Transverse colon (tissue), 4 donors: ENCODE measurements around the gene PLA2G4D. TPM values are rescaled to one million over a fixed set of nuclear protein-coding genes. Genes with fewer than 3 reads are reported as not detected.

Experiments used
- DNase-seq: peaks from one replicate; pipeline ENCODE4 v3.0.0-alpha.2; 2019
- H3K27ac ChIP-seq, 4 donors: fragments of 200-600 bp; sonication (generic); 2 replicates each; pipeline ENCODE4 v1.5.1; 2016 to 2018; ENCODE audit warnings: inconsistent platforms in 4 of 4
- H3K27me3 ChIP-seq: fragments of 200-600 bp; sonication (generic); 2 replicates; pipeline ENCODE4 v1.5.1; 2017; ENCODE audit warnings: inconsistent platforms
- H3K36me3 ChIP-seq, 4 donors: fragments of 200-600 bp; sonication (generic); 2 replicates each; pipeline ENCODE4 v1.5.1; 2017 to 2019; ENCODE audit warnings: inconsistent platforms in 4 of 4
- H3K4me1 ChIP-seq, 4 donors: fragments of 200-600 bp; sonication (generic); 2 replicates each; pipeline ENCODE4 v1.5.1; 2017 to 2020; ENCODE audit warnings: inconsistent platforms in 4 of 4
- H3K4me3 ChIP-seq, 4 donors: fragments of 200-600 bp; sonication (generic); 1 replicate in 1 of 4; 2 replicates in 3 of 4; pipeline versions ENCODE4 v1.5.1 to v1.6.1; 2017 to 2019; ENCODE audit warnings: inconsistent platforms in 4 of 4
- H3K9me3 ChIP-seq, 2 donors: fragments of 200-600 bp; sonication (generic); 2 replicates each; pipeline ENCODE4 v1.5.1; 2017 to 2019; ENCODE audit warnings: inconsistent platforms in 2 of 2
- EP300 ChIP-seq: sonication (generic); formaldehyde crosslinking; IDR thresholded peaks from one replicate; pipeline ENCODE4 v1.6.1; 2017; ENCODE audit warnings: antibody characterized with exemption, low read depth
- POLR2A ChIP-seq: fragments of 450-650 bp; IDR thresholded peaks from one replicate; pipeline ENCODE4 v1.6.1; 2016; ENCODE audit warnings: antibody characterized with exemption, mild to moderate bottlenecking, moderate library complexity
- POLR2AphosphoS5 ChIP-seq, 3 donors: sonication (generic); formaldehyde crosslinking; IDR thresholded peaks; one replicate each; pipeline ENCODE4 v1.6.1; 2016; ENCODE audit warnings: antibody characterized with exemption in 3 of 3
- WGBS, 2 donors: methylation state at CpG; one replicate each; pipeline ENCODE4 v1.1.5; 2018; ENCODE audit warnings: low coverage in 1 of 2; 5-methylcytosine and 5-hydroxymethylcytosine counted together
- in situ Hi-C, 4 donors: fragments of 200-750 bp; cut with MboI; loops; one replicate each; pipeline versions ENCODE4 v1.15.0 to v1.15.1; 2017; ENCODE audit warnings: low sequenced_read_pairs in 3 of 4, low pct_ligation_motif_present in 1 of 4, low pct_unique_long_range_greater_than_20kb in 1 of 4
- intact Hi-C: fragments of 100-400 bp; cut with DNase I; formaldehyde crosslinking; loops from one replicate; pipeline ENCODE4 v1.15.1; 2023; ENCODE audit warnings: low total_unique reads
- total RNA-seq, 4 donors: library from RNA; depleted of rRNA; stranded (reverse); fragments of >200 nt; gene quantifications; one replicate each; pipeline ENCODE4 v1.1.0, GENCODE V29; 2016
- TF ChIP-seq, protein P1 (sequence below), 5 experiments: fragments of 200-600 bp in 3 of 5; fragments of 450-650 bp in 2 of 5; sonication (generic) in 3 of 5; IDR thresholded peaks; 1 replicate in 2 of 5; 2 replicates in 3 of 5; pipeline ENCODE4 v1.5.1; 2016 to 2017; ENCODE audit warnings: antibody characterized with exemption in 5 of 5, inconsistent platforms in 3 of 5, mild to moderate bottlenecking in 2 of 5, moderate library complexity in 1 of 5

Gene PLA2G4D
- total RNA-seq, 4 donors from 2014 or later: 0.16 TPM; not detected in 3

DNA sequence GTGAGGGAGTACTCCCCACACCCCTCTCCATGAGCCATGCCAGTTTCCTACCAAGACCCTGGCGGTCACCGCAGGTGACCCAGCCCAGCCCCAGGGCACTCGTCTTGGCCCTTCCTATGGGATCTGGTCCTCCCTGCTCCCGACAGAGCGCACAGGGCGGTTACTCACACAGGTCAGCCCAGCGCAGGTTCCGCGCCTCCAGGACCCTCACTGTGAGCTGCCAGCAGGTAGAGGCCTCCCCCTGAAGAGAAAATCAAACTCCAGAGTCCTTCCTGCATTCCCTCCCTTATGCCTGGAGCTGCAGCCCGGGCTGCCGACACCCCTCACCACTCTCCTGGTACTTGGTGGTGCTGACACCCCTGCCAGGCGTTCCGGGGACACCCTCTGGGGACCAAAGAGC lies 6.9 kb downstream of the PLA2G4D start:
- H3K27me3 ChIP-seq: no peaks in the 10 kb centered on the region
- no peak overlapping the region for H3K4me3 ChIP-seq
- H3K27ac ChIP-seq: no peak overlapping the region
- in situ Hi-C loops (no loop called here), intact Hi-C loops (no loop called here)
- 91% methylated on average over 13 of the region's 13 CpGs; no CpG with 5 or more reads in 1 of the 2 donors for WGBS, 2 donors
- no peak for DNase-seq
- H3K36me3 ChIP-seq: no peaks in the 10 kb centered on the region
- H3K9me3 ChIP-seq: no peaks in the 10 kb centered on the region
- peaks cover 0 to 18% (median 6%) of the 10 kb centered on the region in 4 donors for H3K4me1 ChIP-seq
- TF ChIP-seq, protein P1, sequence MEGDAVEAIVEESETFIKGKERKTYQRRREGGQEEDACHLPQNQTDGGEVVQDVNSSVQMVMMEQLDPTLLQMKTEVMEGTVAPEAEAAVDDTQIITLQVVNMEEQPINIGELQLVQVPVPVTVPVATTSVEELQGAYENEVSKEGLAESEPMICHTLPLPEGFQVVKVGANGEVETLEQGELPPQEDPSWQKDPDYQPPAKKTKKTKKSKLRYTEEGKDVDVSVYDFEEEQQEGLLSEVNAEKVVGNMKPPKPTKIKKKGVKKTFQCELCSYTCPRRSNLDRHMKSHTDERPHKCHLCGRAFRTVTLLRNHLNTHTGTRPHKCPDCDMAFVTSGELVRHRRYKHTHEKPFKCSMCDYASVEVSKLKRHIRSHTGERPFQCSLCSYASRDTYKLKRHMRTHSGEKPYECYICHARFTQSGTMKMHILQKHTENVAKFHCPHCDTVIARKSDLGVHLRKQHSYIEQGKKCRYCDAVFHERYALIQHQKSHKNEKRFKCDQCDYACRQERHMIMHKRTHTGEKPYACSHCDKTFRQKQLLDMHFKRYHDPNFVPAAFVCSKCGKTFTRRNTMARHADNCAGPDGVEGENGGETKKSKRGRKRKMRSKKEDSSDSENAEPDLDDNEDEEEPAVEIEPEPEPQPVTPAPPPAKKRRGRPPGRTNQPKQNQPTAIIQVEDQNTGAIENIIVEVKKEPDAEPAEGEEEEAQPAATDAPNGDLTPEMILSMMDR (IDR thresholded peaks at IDR 0.05): no peak
- TF ChIP-seq POLR2A (no peak), EP300 (no peak), POLR2AphosphoS5 (IDR thresholded peaks at IDR 0.05) (no peak)

DNA sequence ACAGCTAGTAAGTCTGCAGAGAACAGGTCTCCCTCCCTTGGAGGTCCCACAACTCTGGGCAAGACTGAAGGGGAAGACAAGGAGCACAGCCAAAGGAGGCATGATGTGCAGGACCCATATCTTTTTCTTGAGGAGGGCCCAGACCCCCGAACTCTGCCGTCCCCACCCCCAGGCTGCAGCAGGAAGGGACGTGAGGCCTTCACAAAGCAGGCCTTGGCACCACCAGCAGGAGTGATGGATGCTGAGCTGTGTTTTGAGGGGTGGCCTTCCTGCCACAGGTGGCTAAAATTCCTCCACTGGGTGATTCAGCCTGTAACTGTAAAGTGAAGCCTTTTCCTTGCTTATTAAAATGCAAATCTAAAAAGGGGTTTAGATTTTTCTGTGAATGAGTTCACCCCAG lies 8.6 kb downstream of the PLA2G4D start:
- TF ChIP-seq, protein P1 (IDR thresholded peaks at IDR 0.05): no peak
- TF ChIP-seq EP300 (no peak), POLR2A (no peak), POLR2AphosphoS5 (IDR thresholded peaks at IDR 0.05) (no peak)
- 81% methylated on average over 3 of the region's 3 CpGs; no CpG with 5 or more reads in 1 of the 2 donors for WGBS, 2 donors
- no peak overlapping the region for H3K27ac ChIP-seq
- intact Hi-C loops: no loop called here
- peaks cover 0 to 18% (median 6%) of the 10 kb centered on the region in 4 donors for H3K4me1 ChIP-seq
- H3K9me3 ChIP-seq: no peaks in the 10 kb centered on the region
- no peak for DNase-seq
- no peaks in the 10 kb centered on the region for H3K27me3 ChIP-seq
- in situ Hi-C loops: no loop called here
- no peak overlapping the region for H3K4me3 ChIP-seq
- no peaks in the 10 kb centered on the region for H3K36me3 ChIP-seq

DNA sequence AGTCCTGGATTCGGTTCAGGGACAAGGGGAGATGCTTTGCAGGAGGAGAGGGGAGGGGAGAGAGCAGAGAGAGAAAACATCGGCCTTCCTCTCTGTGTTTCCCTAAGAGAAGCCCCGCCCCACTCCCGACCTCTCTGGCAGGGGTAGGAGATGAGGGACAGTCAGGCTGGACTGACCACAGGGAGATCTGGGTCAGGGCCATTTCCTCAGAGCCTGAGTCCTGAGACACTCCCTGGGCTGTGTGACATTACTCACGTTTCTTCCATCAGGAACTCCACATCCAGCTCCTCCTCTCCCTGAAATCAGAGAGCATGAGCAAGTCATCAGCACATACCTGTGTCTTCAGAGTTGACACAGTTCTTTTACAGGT lies 9.1 kb downstream of the PLA2G4D start:
- Histone ChIP-seq H3K4me3 (no peak overlapping the region), H3K27ac (no peak overlapping the region), H3K4me1 (peaks cover 0 to 17% (median 6%) of the 10 kb centered on the region in 4 donors), H3K36me3 (no peaks in the 10 kb centered on the region), H3K9me3 (no peaks in the 10 kb centered on the region), H3K27me3 (no peaks in the 10 kb centered on the region)
- intact Hi-C loops (no loop called here), in situ Hi-C loops (no loop called here)
- DNase-seq: peak; percentile 43
- 68% methylated on average over 5 of the region's 5 CpGs; no CpG with 5 or more reads in 1 of the 2 donors for WGBS, 2 donors
- TF ChIP-seq POLR2A: no peak
- TF ChIP-seq, protein P1 (IDR thresholded peaks at IDR 0.05): no peak
- no peak for TF ChIP-seq POLR2AphosphoS5 (IDR thresholded peaks at IDR 0.05)
- TF ChIP-seq EP300: no peak

DNA sequence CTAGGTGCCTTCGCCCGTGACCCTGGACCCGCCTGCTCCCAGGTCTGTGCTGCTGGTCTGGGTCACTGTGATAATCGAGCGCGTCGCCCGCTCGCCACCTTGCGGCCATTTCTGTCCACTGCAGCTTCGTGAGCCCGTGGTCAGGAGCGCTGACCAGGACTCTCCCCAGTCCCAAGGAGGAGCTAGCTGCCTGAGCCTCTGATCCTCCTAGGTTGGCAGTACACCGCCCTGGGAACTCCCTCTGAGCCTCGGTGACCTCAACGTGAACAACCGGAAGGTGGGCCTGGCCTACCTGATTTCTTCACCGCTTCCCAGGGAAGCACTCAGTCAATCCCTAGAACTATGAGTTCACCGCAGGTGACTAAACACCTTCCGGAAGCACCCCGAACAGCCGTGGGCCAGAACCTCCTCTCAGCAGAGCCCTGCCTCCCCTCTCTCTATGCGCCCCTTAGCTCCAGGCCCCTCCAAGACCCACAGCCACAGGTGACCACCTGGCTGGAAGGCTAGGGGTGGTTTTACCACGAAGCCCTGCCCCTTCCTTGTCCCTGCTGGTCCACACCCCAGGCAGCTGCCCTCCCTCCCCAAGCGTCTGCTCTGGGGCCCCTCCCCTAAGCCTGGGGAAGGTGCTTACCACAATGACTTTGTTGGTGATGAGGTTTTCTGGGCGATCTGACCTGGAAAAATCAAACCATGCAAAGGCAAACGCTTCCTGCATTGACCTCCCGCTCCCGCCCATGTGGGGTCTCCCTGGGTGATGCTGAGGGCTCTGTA lies 9.7 kb downstream of the PLA2G4D start:
- TF ChIP-seq POLR2AphosphoS5 (IDR thresholded peaks at IDR 0.05) (no peak), POLR2A (no peak), EP300 (no peak)
- TF ChIP-seq, protein P1 (IDR thresholded peaks at IDR 0.05): peak; percentile 92 to 97 (median 94)
- in situ Hi-C loops: no loop called here
- Histone ChIP-seq H3K27me3 (no peaks in the 10 kb centered on the region), H3K4me1 (peaks cover 0 to 16% (median 6%) of the 10 kb centered on the region in 4 donors), H3K9me3 (no peaks in the 10 kb centered on the region), H3K27ac (peak overlapping the region in 1 of 4 donors; percentile 44), H3K4me3 (peak overlapping the region in 1 of 4 donors; percentile 4), H3K36me3 (no peaks in the 10 kb centered on the region)
- WGBS, 2 donors: 20% methylated on average over 29 of the region's 29 CpGs; no CpG with 5 or more reads in 1 of the 2 donors
- intact Hi-C loops: no loop called here
- DNase-seq: peak; percentile 80
